ENCODE results near the gene LITAF. TPM values are rescaled to one million over a fixed set of nuclear protein-coding genes. Genes with fewer than 3 reads are reported as not detected.
"Not testable (repeated sequence)": the region's sequence is repeated elsewhere in the genome, so short reads cannot be mapped to it uniquely, and the experiment has no call there.

Gene LITAF
- total RNA-seq, 2 donors from 2014 or later: 112 to 191 TPM

- ATAC-seq (peak; percentile 88 to 93), DNase-seq (ENCODE audit: low spot score) (peak; percentile 69)
- H3K4me1 Mint-ChIP-seq (ENCODE audit: low read depth in 2 of 2): peaks cover 26 to 35% of the 10 kb centered on the region in 2 donors
- no peaks in the 10 kb centered on the region for H3K27me3 Mint-ChIP-seq
- peak overlapping the region; percentile 80 to 85 for H3K27ac Mint-ChIP-seq
- no peaks in the 10 kb centered on the region for H3K9me3 Mint-ChIP-seq
- peak overlapping the region; percentile 80 for H3K4me3 Mint-ChIP-seq
- no peaks in the 10 kb centered on the region for H3K36me3 Mint-ChIP-seq
These were observed 26.9 kb upstream of the LITAF start for GRCh38 chr16:11613381-11614303.

DNA sequence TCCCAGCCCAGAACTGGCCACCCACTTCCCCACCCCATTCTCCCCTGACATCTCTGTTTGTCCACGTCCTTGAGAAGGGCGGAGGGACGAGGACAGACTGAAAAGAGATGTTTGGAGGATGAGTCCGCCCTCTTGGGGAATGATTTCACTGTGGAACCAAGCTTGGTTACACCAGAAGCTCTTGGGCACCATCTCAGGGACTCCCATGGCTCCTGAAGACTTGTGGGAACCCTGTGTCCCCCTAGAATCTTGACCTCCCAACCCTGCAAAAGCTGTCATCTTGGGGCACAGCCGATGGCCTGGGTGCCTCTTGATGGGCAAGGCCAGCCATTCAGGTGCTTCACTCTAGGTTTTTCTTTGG lies 25.9 kb upstream of the LITAF start:
- ATAC-seq (no peak), DNase-seq (ENCODE audit: low spot score) (no peak)
- no peaks in the 10 kb centered on the region for H3K27me3 Mint-ChIP-seq
- peak overlapping the region; percentile 33 to 85 for H3K27ac Mint-ChIP-seq
- no peaks in the 10 kb centered on the region for H3K9me3 Mint-ChIP-seq
- H3K36me3 Mint-ChIP-seq: no peaks in the 10 kb centered on the region
- peaks cover 29 to 36% of the 10 kb centered on the region in 2 donors for H3K4me1 Mint-ChIP-seq (ENCODE audit: low read depth in 2 of 2)
- H3K4me3 Mint-ChIP-seq: peak overlapping the region; percentile 80

GRCh38 chr16:11611871-11612664 lies 25.3 kb upstream of the LITAF start:
- Mint-ChIP-seq H3K27ac (peak overlapping the region in 1 of 2 donors; percentile 33), H3K27me3 (no peaks in the 10 kb centered on the region), H3K9me3 (no peaks in the 10 kb centered on the region), H3K36me3 (no peaks in the 10 kb centered on the region), H3K4me1 (ENCODE audit: low read depth in 2 of 2) (peaks cover 30 to 36% of the 10 kb centered on the region in 2 donors), H3K4me3 (no peak overlapping the region)
- no peak for DNase-seq (ENCODE audit: low spot score)
- ATAC-seq: peak in 1 of 2 donors; percentile 11

GRCh38 chr16:11610580-11610979 lies 23.9 kb upstream of the LITAF start:
- no peaks in the 10 kb centered on the region for H3K27me3 Mint-ChIP-seq
- no peaks in the 10 kb centered on the region for H3K9me3 Mint-ChIP-seq
- ATAC-seq: no peak
- H3K36me3 Mint-ChIP-seq: no peaks in the 10 kb centered on the region
- H3K4me1 Mint-ChIP-seq (ENCODE audit: low read depth in 2 of 2): peaks cover 30 to 36% of the 10 kb centered on the region in 2 donors
- H3K27ac Mint-ChIP-seq: no peak overlapping the region
- DNase-seq (ENCODE audit: low spot score): no peak
- no peak overlapping the region for H3K4me3 Mint-ChIP-seq

DNA sequence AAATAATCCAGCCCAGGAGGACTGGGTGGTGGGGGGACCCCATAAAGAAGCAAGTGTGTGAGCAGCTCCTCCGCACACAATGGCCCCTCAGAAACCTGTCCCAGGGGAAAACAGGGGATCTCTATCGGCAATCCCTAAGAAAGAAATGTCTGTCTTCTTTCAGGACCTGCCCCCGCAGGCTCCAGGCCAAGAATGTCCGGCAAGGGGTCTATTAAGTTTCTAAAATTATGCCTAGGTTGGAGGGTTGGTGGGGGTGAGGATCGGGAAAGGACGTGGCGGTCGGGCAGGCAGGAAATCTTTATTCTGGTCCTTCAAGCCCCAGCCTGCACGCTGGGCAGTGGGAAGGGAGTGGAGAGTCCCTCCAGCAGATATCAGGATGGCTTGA lies 23.4 kb upstream of the LITAF start:
- Mint-ChIP-seq H3K27me3 (no peaks in the 10 kb centered on the region), H3K9me3 (no peaks in the 10 kb centered on the region), H3K4me3 (no peak overlapping the region), H3K4me1 (ENCODE audit: low read depth in 2 of 2) (peaks cover 30 to 36% of the 10 kb centered on the region in 2 donors), H3K36me3 (no peaks in the 10 kb centered on the region), H3K27ac (no peak overlapping the region)
- DNase-seq (ENCODE audit: low spot score) (no peak), ATAC-seq (no peak)

DNA sequence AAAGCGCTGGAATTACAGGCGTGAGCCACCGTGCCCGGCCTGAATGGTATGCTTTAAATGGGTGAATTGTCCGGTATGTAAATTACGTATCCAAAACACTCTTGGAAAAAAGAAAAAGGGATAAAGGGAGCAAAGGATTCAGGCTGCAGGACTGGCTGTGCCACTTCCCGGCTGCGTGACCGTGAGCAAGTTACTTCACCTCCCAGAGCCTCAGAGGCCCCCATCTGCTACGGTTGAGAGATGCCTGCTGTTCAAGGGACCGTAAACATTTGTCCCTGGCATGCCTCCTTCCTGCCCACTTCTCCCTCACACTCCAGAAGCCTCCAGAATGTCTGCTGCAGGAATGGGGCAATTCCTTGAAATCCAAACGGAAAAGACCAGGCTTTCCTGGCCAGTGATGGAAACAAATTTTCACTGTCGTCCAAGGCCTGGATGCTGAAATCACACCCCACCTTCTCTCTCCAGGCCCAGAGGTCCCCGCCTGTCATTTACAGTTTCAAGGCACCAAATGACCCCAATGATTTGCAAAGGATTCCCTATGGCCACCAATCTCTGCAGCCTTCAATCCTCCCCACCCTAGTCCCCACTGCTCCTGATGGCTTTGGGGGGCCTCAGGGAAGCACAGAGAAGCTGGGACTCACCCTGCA lies 22.9 kb upstream of the LITAF start:
- Mint-ChIP-seq H3K27me3 (no peaks in the 10 kb centered on the region), H3K36me3 (no peaks in the 10 kb centered on the region), H3K9me3 (no peaks in the 10 kb centered on the region), H3K4me1 (ENCODE audit: low read depth in 2 of 2) (peaks cover 26 to 32% of the 10 kb centered on the region in 2 donors), H3K4me3 (no peak overlapping the region), H3K27ac (no peak overlapping the region)
- no peak for DNase-seq (ENCODE audit: low spot score)
- ATAC-seq: no peak

GRCh38 chr16:11605891-11606290 lies 19.2 kb upstream of the LITAF start:
- Mint-ChIP-seq H3K9me3 (no peaks in the 10 kb centered on the region), H3K27me3 (no peaks in the 10 kb centered on the region), H3K4me1 (ENCODE audit: low read depth in 2 of 2) (peaks cover 13 to 15% of the 10 kb centered on the region in 2 donors), H3K27ac (no peak overlapping the region), H3K36me3 (no peaks in the 10 kb centered on the region), H3K4me3 (no peak overlapping the region)
- DNase-seq (ENCODE audit: low spot score) (no peak), ATAC-seq (no peak)

- ATAC-seq (no peak), DNase-seq (ENCODE audit: low spot score) (peak; percentile 29)
- H3K4me1 Mint-ChIP-seq (ENCODE audit: low read depth in 2 of 2): peaks cover 13 to 16% of the 10 kb centered on the region in 2 donors
- no peak overlapping the region for H3K4me3 Mint-ChIP-seq
- H3K36me3 Mint-ChIP-seq: no peaks in the 10 kb centered on the region
- no peaks in the 10 kb centered on the region for H3K27me3 Mint-ChIP-seq
- no peaks in the 10 kb centered on the region for H3K9me3 Mint-ChIP-seq
- no peak overlapping the region for H3K27ac Mint-ChIP-seq
These were observed 18.8 kb upstream of the LITAF start for GRCh38 chr16:11605564-11605886.

DNA sequence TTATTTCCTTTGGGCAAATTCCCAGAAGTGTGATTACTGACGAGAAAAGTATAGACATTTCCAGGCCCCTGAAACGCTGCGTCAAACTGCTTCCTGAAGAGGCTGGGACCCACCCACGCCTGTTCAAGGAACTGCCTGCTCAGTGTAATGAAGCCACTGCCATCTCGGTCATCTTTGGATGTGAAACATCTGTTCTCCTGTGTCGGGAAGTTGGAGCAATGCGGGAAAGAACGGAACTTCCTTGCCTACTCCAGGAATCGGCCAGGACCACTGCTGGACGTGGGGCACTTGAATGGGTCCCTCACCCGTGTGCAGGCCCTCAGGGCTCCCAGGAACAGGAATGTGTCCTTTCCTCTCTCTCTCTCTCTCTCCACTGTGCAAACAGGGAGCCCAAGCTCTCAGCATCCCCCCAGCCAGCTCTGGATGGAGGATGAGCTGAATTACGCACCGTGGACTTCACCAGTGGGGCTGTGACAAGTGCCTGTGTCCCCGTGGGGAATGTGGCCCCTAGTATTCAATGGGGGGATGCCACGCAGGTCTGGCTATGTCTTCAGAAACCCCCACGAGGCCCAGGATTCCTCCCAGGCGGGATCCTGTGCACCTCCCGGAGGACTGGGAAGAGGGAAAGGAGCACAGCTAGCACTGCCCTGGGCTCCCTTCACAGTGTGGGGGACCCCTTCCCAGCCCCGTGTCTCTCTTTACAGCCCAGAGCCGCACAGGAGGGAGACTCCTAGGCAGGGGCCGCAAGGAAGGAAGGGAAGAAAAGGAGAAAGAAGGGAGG lies 18.3 kb upstream of the LITAF start:
- H3K36me3 Mint-ChIP-seq: no peaks in the 10 kb centered on the region
- peaks cover 13 to 18% of the 10 kb centered on the region in 2 donors for H3K4me1 Mint-ChIP-seq (ENCODE audit: low read depth in 2 of 2)
- no peak overlapping the region for H3K4me3 Mint-ChIP-seq
- DNase-seq (ENCODE audit: low spot score): peak; percentile 37
- ATAC-seq: no peak
- no peaks in the 10 kb centered on the region for H3K9me3 Mint-ChIP-seq
- H3K27ac Mint-ChIP-seq: no peak overlapping the region
- no peaks in the 10 kb centered on the region for H3K27me3 Mint-ChIP-seq

- not testable (repeated sequence) for ATAC-seq; H3K9me3 Mint-ChIP-seq; H3K4me3 Mint-ChIP-seq; DNase-seq (ENCODE audit: low spot score); H3K36me3 Mint-ChIP-seq; H3K27me3 Mint-ChIP-seq; H3K27ac Mint-ChIP-seq
- peaks cover 13 to 15% of the 10 kb centered on the region in 2 donors for H3K4me1 Mint-ChIP-seq (ENCODE audit: low read depth in 2 of 2)
These were observed 17.6 kb upstream of the LITAF start for GRCh38 chr16:11604296-11604695.

GRCh38 chr16:11603331-11603750 lies 16.6 kb upstream of the LITAF start:
- Mint-ChIP-seq H3K27ac (no peak overlapping the region), H3K9me3 (no peaks in the 10 kb centered on the region), H3K27me3 (no peaks in the 10 kb centered on the region), H3K36me3 (no peaks in the 10 kb centered on the region), H3K4me1 (ENCODE audit: low read depth in 2 of 2) (peaks cover 10% of the 10 kb centered on the region in 2 donors), H3K4me3 (no peak overlapping the region)
- no peak for ATAC-seq
- DNase-seq (ENCODE audit: low spot score): peak; percentile 31

- no peaks in the 10 kb centered on the region for H3K9me3 Mint-ChIP-seq
- ATAC-seq: no peak
These were observed 15.6 kb upstream of the LITAF start for GRCh38 chr16:11602321-11602720.

GRCh38 chr16:11601911-11602310 lies 15.2 kb upstream of the LITAF start:
- no peak overlapping the region for H3K27ac Mint-ChIP-seq
- H3K9me3 Mint-ChIP-seq: no peaks in the 10 kb centered on the region
- no peak for ATAC-seq
- H3K4me1 Mint-ChIP-seq (ENCODE audit: low read depth in 2 of 2): peaks cover 7 to 11% of the 10 kb centered on the region in 2 donors
- H3K36me3 Mint-ChIP-seq: no peaks in the 10 kb centered on the region
- H3K4me3 Mint-ChIP-seq: no peak overlapping the region
- H3K27me3 Mint-ChIP-seq: no peaks in the 10 kb centered on the region
- peak; percentile 28 for DNase-seq (ENCODE audit: low spot score)

More at GRCh38 chr16:11602321-11602720, 15.6 kb upstream of the LITAF start:
- H3K27ac Mint-ChIP-seq: no peak overlapping the region
- no peaks in the 10 kb centered on the region for H3K27me3 Mint-ChIP-seq
- H3K36me3 Mint-ChIP-seq: no peaks in the 10 kb centered on the region
- H3K4me3 Mint-ChIP-seq: no peak overlapping the region
- peaks cover 7 to 8% of the 10 kb centered on the region in 2 donors for H3K4me1 Mint-ChIP-seq (ENCODE audit: low read depth in 2 of 2)
- DNase-seq (ENCODE audit: low spot score): no peak
